Measurements from ENCODE around the gene PPIE.

GRCh38 chr1:39713557-39713956 is 25.1 kb upstream of the PPIE start:
- TF ChIP-seq, protein P1, sequence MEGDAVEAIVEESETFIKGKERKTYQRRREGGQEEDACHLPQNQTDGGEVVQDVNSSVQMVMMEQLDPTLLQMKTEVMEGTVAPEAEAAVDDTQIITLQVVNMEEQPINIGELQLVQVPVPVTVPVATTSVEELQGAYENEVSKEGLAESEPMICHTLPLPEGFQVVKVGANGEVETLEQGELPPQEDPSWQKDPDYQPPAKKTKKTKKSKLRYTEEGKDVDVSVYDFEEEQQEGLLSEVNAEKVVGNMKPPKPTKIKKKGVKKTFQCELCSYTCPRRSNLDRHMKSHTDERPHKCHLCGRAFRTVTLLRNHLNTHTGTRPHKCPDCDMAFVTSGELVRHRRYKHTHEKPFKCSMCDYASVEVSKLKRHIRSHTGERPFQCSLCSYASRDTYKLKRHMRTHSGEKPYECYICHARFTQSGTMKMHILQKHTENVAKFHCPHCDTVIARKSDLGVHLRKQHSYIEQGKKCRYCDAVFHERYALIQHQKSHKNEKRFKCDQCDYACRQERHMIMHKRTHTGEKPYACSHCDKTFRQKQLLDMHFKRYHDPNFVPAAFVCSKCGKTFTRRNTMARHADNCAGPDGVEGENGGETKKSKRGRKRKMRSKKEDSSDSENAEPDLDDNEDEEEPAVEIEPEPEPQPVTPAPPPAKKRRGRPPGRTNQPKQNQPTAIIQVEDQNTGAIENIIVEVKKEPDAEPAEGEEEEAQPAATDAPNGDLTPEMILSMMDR (IDR thresholded peaks at IDR 0.05 in 8 of 11, conservative IDR thresholded peaks at IDR 0.05 in 3 of 11), result no peak
- TF ChIP-seq POLR2AphosphoS5 (IDR thresholded peaks at IDR 0.05) (no peak), POLR2A (IDR thresholded peaks at IDR 0.05) (no peak)

Data from spleen (tissue), 7 donors.